ENCODE measurements around the gene TMEM26. TPM values are rescaled to one million over a fixed set of nuclear protein-coding genes. Genes with fewer than 3 reads are reported as not detected.

TMEM26 gene
- total RNA-seq, 1 donor from 2014 or later = 0.46 TPM

DNA sequence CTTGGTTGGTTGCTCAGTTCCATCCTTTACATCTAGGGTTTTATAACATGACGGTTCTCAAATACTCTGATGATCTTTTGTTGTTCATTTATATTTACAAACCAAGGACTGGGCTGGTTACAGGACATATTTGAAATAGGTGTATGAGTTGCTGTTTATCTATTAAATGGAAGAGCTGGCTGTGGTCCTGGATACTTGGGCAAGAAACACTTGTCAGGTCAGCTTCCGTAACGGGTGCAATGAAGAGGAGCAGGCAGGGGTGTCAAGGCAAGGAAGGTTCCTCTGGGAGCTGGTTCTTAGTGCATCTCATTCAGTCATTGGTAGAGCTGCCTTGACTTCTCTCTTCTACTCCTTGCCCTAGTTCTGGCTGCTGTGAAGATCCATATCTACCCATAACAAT, 4.8 kb upstream of the TMEM26 start:
- Histone ChIP-seq H3K9me3 (no peaks in the 10 kb centered on the region), H3K36me3 (no peaks in the 10 kb centered on the region), H3K4me3 (no peak overlapping the region), H3K27me3 (peaks cover 2% of the 10 kb centered on the region), H3K27ac (no peak overlapping the region), H3K4me1 (peaks cover 22% of the 10 kb centered on the region)
- TF ChIP-seq, protein P1, sequence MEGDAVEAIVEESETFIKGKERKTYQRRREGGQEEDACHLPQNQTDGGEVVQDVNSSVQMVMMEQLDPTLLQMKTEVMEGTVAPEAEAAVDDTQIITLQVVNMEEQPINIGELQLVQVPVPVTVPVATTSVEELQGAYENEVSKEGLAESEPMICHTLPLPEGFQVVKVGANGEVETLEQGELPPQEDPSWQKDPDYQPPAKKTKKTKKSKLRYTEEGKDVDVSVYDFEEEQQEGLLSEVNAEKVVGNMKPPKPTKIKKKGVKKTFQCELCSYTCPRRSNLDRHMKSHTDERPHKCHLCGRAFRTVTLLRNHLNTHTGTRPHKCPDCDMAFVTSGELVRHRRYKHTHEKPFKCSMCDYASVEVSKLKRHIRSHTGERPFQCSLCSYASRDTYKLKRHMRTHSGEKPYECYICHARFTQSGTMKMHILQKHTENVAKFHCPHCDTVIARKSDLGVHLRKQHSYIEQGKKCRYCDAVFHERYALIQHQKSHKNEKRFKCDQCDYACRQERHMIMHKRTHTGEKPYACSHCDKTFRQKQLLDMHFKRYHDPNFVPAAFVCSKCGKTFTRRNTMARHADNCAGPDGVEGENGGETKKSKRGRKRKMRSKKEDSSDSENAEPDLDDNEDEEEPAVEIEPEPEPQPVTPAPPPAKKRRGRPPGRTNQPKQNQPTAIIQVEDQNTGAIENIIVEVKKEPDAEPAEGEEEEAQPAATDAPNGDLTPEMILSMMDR (IDR thresholded peaks at IDR 0.05) = no peak
- no peak for DNase-seq
- ATAC-seq = no peak
- intact Hi-C loops (cut with DNase I) = no loop called here

DNA sequence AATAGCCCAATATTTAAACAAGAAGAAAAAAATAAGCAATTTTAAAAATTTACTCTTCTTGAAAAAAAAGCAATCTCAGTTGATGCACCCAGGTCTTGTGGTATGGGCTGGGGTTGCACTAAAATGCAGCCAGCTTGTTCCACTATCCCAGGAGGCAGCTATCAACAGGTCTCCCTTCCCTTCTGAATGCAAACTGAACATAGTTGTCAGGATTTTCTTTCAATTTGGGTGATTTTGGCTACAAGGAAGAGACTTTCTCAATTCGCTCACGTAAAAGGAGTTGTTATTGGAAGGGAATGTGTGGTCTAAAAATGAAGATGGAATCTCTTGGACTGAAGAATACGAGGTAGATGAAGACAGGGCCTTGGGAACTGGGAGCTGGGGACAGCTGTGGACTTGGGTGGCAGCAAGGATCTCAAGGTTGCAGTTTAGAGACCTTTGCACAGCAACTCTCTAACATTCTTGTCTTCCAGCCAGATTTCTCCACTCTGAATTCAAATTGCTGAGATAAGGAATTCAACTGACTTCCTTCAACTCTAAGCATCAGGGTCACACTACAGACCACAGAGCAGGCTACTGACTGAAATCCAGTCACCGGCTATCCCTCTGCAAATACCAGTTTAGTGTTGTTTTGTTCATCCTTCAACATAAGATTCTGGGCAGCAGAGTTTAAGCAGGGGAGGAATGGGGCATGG, 3.1 kb upstream of the TMEM26 start:
- TF ChIP-seq, protein P1 (IDR thresholded peaks at IDR 0.05) = no peak
- Histone ChIP-seq H3K4me3 (no peak overlapping the region), H3K9me3 (no peaks in the 10 kb centered on the region), H3K27me3 (peaks cover 13% of the 10 kb centered on the region), H3K36me3 (no peaks in the 10 kb centered on the region), H3K4me1 (peaks cover 28% of the 10 kb centered on the region), H3K27ac (no peak overlapping the region)
- intact Hi-C loops (cut with DNase I) = no loop called here
- DNase-seq (no peak), ATAC-seq (peak; percentile 72)

DNA sequence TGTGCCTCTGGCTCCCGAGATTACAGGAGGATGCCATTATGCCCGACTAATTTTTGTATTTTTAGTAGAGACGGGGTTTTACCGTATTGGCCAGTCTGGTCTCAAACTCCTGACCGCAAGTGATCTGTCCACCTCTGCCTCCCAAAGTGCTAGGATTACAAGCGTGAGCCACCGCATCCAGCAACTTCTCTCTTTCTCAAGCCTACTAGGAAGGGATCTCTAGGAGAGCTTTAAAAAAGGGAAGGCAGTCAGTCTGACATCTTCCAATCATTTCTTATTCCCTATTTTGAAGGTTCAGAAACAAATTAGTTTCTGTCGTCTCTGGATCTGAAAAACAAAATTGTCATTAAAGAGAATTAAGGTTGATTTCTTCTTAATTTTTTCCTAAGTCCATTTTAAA, 2.5 kb upstream of the TMEM26 start:
- H3K4me3 ChIP-seq = no peak overlapping the region
- H3K36me3 ChIP-seq = no peaks in the 10 kb centered on the region
- no peaks in the 10 kb centered on the region for H3K9me3 ChIP-seq
- ATAC-seq (no peak), DNase-seq (no peak)
- peaks cover 13% of the 10 kb centered on the region for H3K27me3 ChIP-seq
- no peak overlapping the region for H3K27ac ChIP-seq
- peaks cover 28% of the 10 kb centered on the region for H3K4me1 ChIP-seq
- TF ChIP-seq, protein P1 (IDR thresholded peaks at IDR 0.05) = no peak
- intact Hi-C loops (cut with DNase I) = no loop called here

DNA sequence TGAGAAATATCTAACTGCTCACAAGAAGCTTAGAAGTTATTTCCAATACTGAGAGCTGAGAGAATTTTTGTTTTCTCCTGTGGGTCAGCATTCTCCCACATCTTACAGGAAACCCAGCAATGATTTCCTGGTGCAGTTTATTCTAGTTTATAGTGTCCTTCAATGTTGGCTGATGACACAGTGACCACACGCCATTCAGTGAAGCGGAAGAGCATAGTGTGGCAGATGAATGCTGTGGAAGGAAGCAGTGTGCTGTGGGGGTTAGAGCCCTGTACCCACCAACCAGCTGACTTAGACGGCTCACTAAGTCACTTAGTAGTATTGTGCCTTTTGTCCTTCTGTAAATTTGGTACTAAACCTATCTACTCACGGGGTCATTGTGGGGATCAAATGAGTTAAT, 1.4 kb upstream of the TMEM26 start:
- no peak for ATAC-seq
- intact Hi-C loops (cut with DNase I) = no loop called here
- TF ChIP-seq, protein P1 (IDR thresholded peaks at IDR 0.05) = no peak
- no peak for DNase-seq
- Histone ChIP-seq H3K4me1 (peaks cover 28% of the 10 kb centered on the region), H3K9me3 (no peaks in the 10 kb centered on the region), H3K27me3 (peaks cover 13% of the 10 kb centered on the region), H3K36me3 (no peaks in the 10 kb centered on the region), H3K4me3 (no peak overlapping the region), H3K27ac (no peak overlapping the region)

DNA sequence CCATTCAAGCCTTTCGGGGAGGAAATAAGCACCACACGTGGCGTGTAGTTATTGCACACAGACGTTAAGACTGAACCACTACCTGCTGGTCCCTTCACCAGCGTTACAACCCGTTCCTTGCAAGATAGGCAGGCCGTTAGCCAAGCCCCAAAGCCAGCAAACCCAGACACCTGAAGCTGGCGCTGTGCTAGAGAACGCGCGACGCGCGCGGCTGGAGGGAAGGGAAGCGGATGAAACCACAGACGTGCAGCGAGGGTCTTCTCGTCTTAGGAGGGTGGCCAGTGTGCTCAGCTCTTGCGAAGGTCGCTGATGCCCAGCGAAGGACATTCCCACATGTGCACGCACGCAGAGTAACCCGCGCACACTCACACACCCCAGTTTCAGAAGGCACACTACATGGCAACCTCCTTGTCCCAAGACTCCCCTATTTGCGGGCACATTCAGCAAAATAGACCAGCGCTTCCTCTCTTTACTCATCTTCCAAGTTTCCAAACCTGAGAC, 980 bp downstream of the TMEM26 start:
- no peak for DNase-seq

More for the DNA sequence above, 980 bp downstream of the TMEM26 start:
- no peak overlapping the region for H3K27ac ChIP-seq
- peaks cover 13% of the 10 kb centered on the region for H3K27me3 ChIP-seq
- no peaks in the 10 kb centered on the region for H3K36me3 ChIP-seq
- peaks cover 28% of the 10 kb centered on the region for H3K4me1 ChIP-seq
- H3K9me3 ChIP-seq = no peaks in the 10 kb centered on the region
- no peak for ATAC-seq
- TF ChIP-seq, protein P1 (IDR thresholded peaks at IDR 0.05) = no peak
- H3K4me3 ChIP-seq = peak overlapping the region; percentile 51
- intact Hi-C loops (cut with DNase I) = no loop called here
